AG09309 (cell line): Measurements from ENCODE around the gene OPRL1.

Experiments
- DNase-seq: peaks from one replicate; pipeline ENCODE4 v3.0.0-alpha.2; 2010; ENCODE audit warnings: low read depth
- H3K4me3 ChIP-seq: 2 replicates; pipeline ENCODE4 v1.5.1; 2011; ENCODE audit warnings: mild to moderate bottlenecking, low read depth, low read length, moderate library complexity; ENCODE audit not compliant: control insufficient read depth
- CTCF ChIP-seq: IDR thresholded peaks from 2 replicates; pipeline ENCODE4 v1.5.1; 2011; ENCODE audit warnings: mild to moderate bottlenecking, low read depth, low read length, inconsistent platforms; ENCODE audit not compliant: insufficient read depth, control insufficient read depth; ENCODE audit errors: missing control alignments

OPRL1 gene

GRCh38 chr20:64144144-64144912 lies 64.4 kb downstream of the OPRL1 start:
- H3K4me3 ChIP-seq: no peak overlapping the region
- TF ChIP-seq CTCF: no peak
- no peak for DNase-seq

- DNase-seq: no peak
- TF ChIP-seq CTCF: peak; percentile 14
- H3K4me3 ChIP-seq: no peak overlapping the region
Measured at GRCh38 chr20:64145458-64146300, 65.8 kb downstream of the OPRL1 start.

GRCh38 chr20:64146301-64146935 lies 66.5 kb downstream of the OPRL1 start:
- no peak for DNase-seq
- no peak overlapping the region for H3K4me3 ChIP-seq

GRCh38 chr20:64146936-64147477 lies 67.1 kb downstream of the OPRL1 start:
- H3K4me3 ChIP-seq: no peak overlapping the region
- no peak for DNase-seq
- no peak for TF ChIP-seq CTCF

More at GRCh38 chr20:64146301-64146935, 66.5 kb downstream of the OPRL1 start:
- TF ChIP-seq CTCF: no peak

- DNase-seq: no peak
- H3K4me3 ChIP-seq: no peak overlapping the region
- TF ChIP-seq CTCF: no peak
Measured at GRCh38 chr20:64148581-64148980, 68.7 kb downstream of the OPRL1 start.

- H3K4me3 ChIP-seq: no peak overlapping the region
- TF ChIP-seq CTCF: no peak
- DNase-seq: no peak
Measured at GRCh38 chr20:64149141-64149540, 69.3 kb downstream of the OPRL1 start.
